ENCODE data around the gene LCAT.

LCAT gene

GRCh38 chr16:67926181-67926750 lies 17.7 kb downstream of the LCAT start:
- peaks cover 0 to 15% (median 3%) of the 10 kb centered on the region in 4 experiments for H3K4me1 ChIP-seq (ENCODE audit: control extremely low read depth in 1 of 4, control insufficient read depth in 4 of 4, insufficient read depth in 4 of 4, low read length in 3 of 4)
- ChIA-PET CTCF (interaction anchor here (0.6 to 21.3 kb wide), 12 partner anchors 8 to 203 kb away, joined by 3 to 359 read pairs (median 4); partner anchors contain the start of genes EDC4 and NRN1L), POLR2A (no interaction called here)
- H3K27me3 ChIP-seq (replicated peaks in 2 of 5; ENCODE audit: control insufficient read depth in 4 of 5, insufficient read depth in 5 of 5, low read length in 4 of 5) = no peaks in the 10 kb centered on the region
- H3K9me3 ChIP-seq (ENCODE audit: control extremely low read depth in 1 of 5, control insufficient read depth in 4 of 5, insufficient read depth in 2 of 5, low read depth in 1 of 5, low read length in 4 of 5) = no peaks in the 10 kb centered on the region
- WGBS (ENCODE audit: insufficient coverage) = 78% methylated on average over 12 of the region's 13 CpGs
- H3K4me3 ChIP-seq (ENCODE audit: control insufficient read depth in 1 of 7, extremely low read depth in 1 of 7, insufficient read depth in 4 of 7, low read depth in 2 of 7, low read length in 6 of 7) = no peak overlapping the region
- H3K36me3 ChIP-seq (ENCODE audit: control insufficient read depth in 4 of 4, insufficient read depth in 4 of 4, low read length in 3 of 4) = peaks cover 0 to 60% (median 38%) of the 10 kb centered on the region in 4 experiments
- DNase-seq = peak in 2 of 3 donors; percentile 18
- H3K27ac ChIP-seq (ENCODE audit: insufficient read depth in 1 of 2, low read depth in 1 of 2, low read length in 2 of 2, poor library complexity in 1 of 2, severe bottlenecking in 2 of 2) = no peak overlapping the region

- ChIA-PET POLR2A (interaction anchor here (0.5 to 0.6 kb wide), 3 partner anchors 13 to 124 kb away, joined by 3 to 4 read pairs (median 3); partner anchors contain the start of genes DDX28 and DUS2), CTCF (interaction anchor here (0.5 to 21.3 kb wide), 9 partner anchors 10 to 254 kb away, joined by 3 to 359 read pairs (median 6); partner anchors contain the start of genes EDC4 and NRN1L)
- no peaks in the 10 kb centered on the region for H3K27me3 ChIP-seq (replicated peaks in 2 of 5; ENCODE audit: control insufficient read depth in 4 of 5, insufficient read depth in 5 of 5, low read length in 4 of 5)
- DNase-seq = no peak
- WGBS (ENCODE audit: insufficient coverage) = 97% methylated on average over 9 of the region's 10 CpGs
- no peak overlapping the region for H3K27ac ChIP-seq (ENCODE audit: insufficient read depth in 1 of 2, low read depth in 1 of 2, low read length in 2 of 2, poor library complexity in 1 of 2, severe bottlenecking in 2 of 2)
- no peak overlapping the region for H3K4me3 ChIP-seq (ENCODE audit: control insufficient read depth in 1 of 7, extremely low read depth in 1 of 7, insufficient read depth in 4 of 7, low read depth in 2 of 7, low read length in 6 of 7)
- peaks cover 0 to 15% (median 3%) of the 10 kb centered on the region in 4 experiments for H3K4me1 ChIP-seq (ENCODE audit: control extremely low read depth in 1 of 4, control insufficient read depth in 4 of 4, insufficient read depth in 4 of 4, low read length in 3 of 4)
- H3K9me3 ChIP-seq (ENCODE audit: control extremely low read depth in 1 of 5, control insufficient read depth in 4 of 5, insufficient read depth in 2 of 5, low read depth in 1 of 5, low read length in 4 of 5) = no peaks in the 10 kb centered on the region
- H3K36me3 ChIP-seq (ENCODE audit: control insufficient read depth in 4 of 4, insufficient read depth in 4 of 4, low read length in 3 of 4) = peaks cover 4 to 48% (median 27%) of the 10 kb centered on the region in 4 experiments
Measured at GRCh38 chr16:67924140-67924906, 19.6 kb downstream of the LCAT start.

GRCh38 chr16:67923414-67924116 lies 20.4 kb downstream of the LCAT start:
- Histone ChIP-seq H3K9me3 (ENCODE audit: control extremely low read depth in 1 of 5, control insufficient read depth in 4 of 5, insufficient read depth in 2 of 5, low read depth in 1 of 5, low read length in 4 of 5) (no peaks in the 10 kb centered on the region), H3K27ac (ENCODE audit: insufficient read depth in 1 of 2, low read depth in 1 of 2, low read length in 2 of 2, poor library complexity in 1 of 2, severe bottlenecking in 2 of 2) (no peak overlapping the region), H3K4me3 (ENCODE audit: control insufficient read depth in 1 of 7, extremely low read depth in 1 of 7, insufficient read depth in 4 of 7, low read depth in 2 of 7, low read length in 6 of 7) (no peak overlapping the region), H3K36me3 (ENCODE audit: control insufficient read depth in 4 of 4, insufficient read depth in 4 of 4, low read length in 3 of 4) (peaks cover 6 to 45% (median 25%) of the 10 kb centered on the region in 4 experiments), H3K4me1 (ENCODE audit: control extremely low read depth in 1 of 4, control insufficient read depth in 4 of 4, insufficient read depth in 4 of 4, low read length in 3 of 4) (peaks cover 0 to 15% (median 3%) of the 10 kb centered on the region in 4 experiments), H3K27me3 (replicated peaks in 2 of 5; ENCODE audit: control insufficient read depth in 4 of 5, insufficient read depth in 5 of 5, low read length in 4 of 5) (no peaks in the 10 kb centered on the region)
- 93% methylated on average over 8 of the region's 10 CpGs for WGBS (ENCODE audit: insufficient coverage)
- CTCF ChIA-PET = interaction anchor here (1.0 to 21.3 kb wide), 7 partner anchors 8 to 107 kb away, joined by 3 to 359 read pairs (median 4); partner anchors contain the start of genes CTRL, EDC4 and NRN1L
- POLR2A ChIA-PET = interaction anchor here (0.5 kb wide), 1 partner anchor 13 kb away, joined by 3 read pairs; no protein-coding TSS in a partner anchor
- DNase-seq = no peak

- Histone ChIP-seq H3K27me3 (replicated peaks in 2 of 5; ENCODE audit: control insufficient read depth in 4 of 5, insufficient read depth in 5 of 5, low read length in 4 of 5) (no peaks in the 10 kb centered on the region), H3K36me3 (ENCODE audit: control insufficient read depth in 4 of 4, insufficient read depth in 4 of 4, low read length in 3 of 4) (peaks cover 0 to 43% (median 25%) of the 10 kb centered on the region in 4 experiments), H3K4me3 (ENCODE audit: control insufficient read depth in 1 of 7, extremely low read depth in 1 of 7, insufficient read depth in 4 of 7, low read depth in 2 of 7, low read length in 6 of 7) (no peak overlapping the region), H3K27ac (ENCODE audit: insufficient read depth in 1 of 2, low read depth in 1 of 2, low read length in 2 of 2, poor library complexity in 1 of 2, severe bottlenecking in 2 of 2) (peak overlapping the region in 1 of 2 experiments; percentile 9), H3K4me1 (ENCODE audit: control extremely low read depth in 1 of 4, control insufficient read depth in 4 of 4, insufficient read depth in 4 of 4, low read length in 3 of 4) (peaks cover 0 to 15% (median 3%) of the 10 kb centered on the region in 4 experiments), H3K9me3 (ENCODE audit: control extremely low read depth in 1 of 5, control insufficient read depth in 4 of 5, insufficient read depth in 2 of 5, low read depth in 1 of 5, low read length in 4 of 5) (no peaks in the 10 kb centered on the region)
- ChIA-PET CTCF (interaction anchor here (1.0 to 21.3 kb wide), 8 partner anchors 9 to 106 kb away, joined by 3 to 359 read pairs (median 4); partner anchors contain the start of genes CTRL, EDC4 and NRN1L), POLR2A (no interaction called here)
- peak in 2 of 3 donors; percentile 18 to 33 for DNase-seq
- 92% methylated on average over 8 of the region's 8 CpGs for WGBS (ENCODE audit: insufficient coverage)
Measured at GRCh38 chr16:67922740-67923139, 21.2 kb downstream of the LCAT start.

GRCh38 chr16:67922221-67922620 lies 21.7 kb downstream of the LCAT start:
- Histone ChIP-seq H3K4me3 (ENCODE audit: control insufficient read depth in 1 of 7, extremely low read depth in 1 of 7, insufficient read depth in 4 of 7, low read depth in 2 of 7, low read length in 6 of 7) (no peak overlapping the region), H3K27ac (ENCODE audit: insufficient read depth in 1 of 2, low read depth in 1 of 2, low read length in 2 of 2, poor library complexity in 1 of 2, severe bottlenecking in 2 of 2) (peak overlapping the region in 1 of 2 experiments; percentile 9), H3K27me3 (replicated peaks in 2 of 5; ENCODE audit: control insufficient read depth in 4 of 5, insufficient read depth in 5 of 5, low read length in 4 of 5) (no peaks in the 10 kb centered on the region), H3K9me3 (ENCODE audit: control extremely low read depth in 1 of 5, control insufficient read depth in 4 of 5, insufficient read depth in 2 of 5, low read depth in 1 of 5, low read length in 4 of 5) (no peaks in the 10 kb centered on the region), H3K4me1 (ENCODE audit: control extremely low read depth in 1 of 4, control insufficient read depth in 4 of 4, insufficient read depth in 4 of 4, low read length in 3 of 4) (peaks cover 0 to 15% (median 3%) of the 10 kb centered on the region in 4 experiments), H3K36me3 (ENCODE audit: control insufficient read depth in 4 of 4, insufficient read depth in 4 of 4, low read length in 3 of 4) (peaks cover 0 to 42% (median 24%) of the 10 kb centered on the region in 4 experiments)
- WGBS (ENCODE audit: insufficient coverage) = 76% methylated on average over 3 of the region's 5 CpGs
- ChIA-PET POLR2A (no interaction called here), CTCF (interaction anchor here (1.0 to 21.3 kb wide), 8 partner anchors 12 to 250 kb away, joined by 3 to 359 read pairs (median 4); partner anchors contain the start of genes EDC4 and NRN1L)
- DNase-seq = no peak

GRCh38 chr16:67919622-67920221 lies 24.2 kb downstream of the LCAT start:
- Histone ChIP-seq H3K36me3 (ENCODE audit: control insufficient read depth in 4 of 4, insufficient read depth in 4 of 4, low read length in 3 of 4) (peaks cover 8 to 51% (median 30%) of the 10 kb centered on the region in 4 experiments), H3K27ac (ENCODE audit: insufficient read depth in 1 of 2, low read depth in 1 of 2, low read length in 2 of 2, poor library complexity in 1 of 2, severe bottlenecking in 2 of 2) (peak overlapping the region in 1 of 2 experiments; percentile 15), H3K27me3 (replicated peaks in 2 of 5; ENCODE audit: control insufficient read depth in 4 of 5, insufficient read depth in 5 of 5, low read length in 4 of 5) (no peaks in the 10 kb centered on the region), H3K4me3 (ENCODE audit: control insufficient read depth in 1 of 7, extremely low read depth in 1 of 7, insufficient read depth in 4 of 7, low read depth in 2 of 7, low read length in 6 of 7) (no peak overlapping the region), H3K4me1 (ENCODE audit: control extremely low read depth in 1 of 4, control insufficient read depth in 4 of 4, insufficient read depth in 4 of 4, low read length in 3 of 4) (peaks cover 0 to 15% (median 3%) of the 10 kb centered on the region in 4 experiments), H3K9me3 (ENCODE audit: control extremely low read depth in 1 of 5, control insufficient read depth in 4 of 5, insufficient read depth in 2 of 5, low read depth in 1 of 5, low read length in 4 of 5) (no peaks in the 10 kb centered on the region)
- POLR2A ChIA-PET = no interaction called here
- 98% methylated on average over 5 of the region's 6 CpGs for WGBS (ENCODE audit: insufficient coverage)
- CTCF ChIA-PET = interaction anchor here (1.1 to 21.3 kb wide), 5 partner anchors 16 to 82 kb away, joined by 3 to 359 read pairs (median 3); partner anchors contain the start of genes EDC4 and NRN1L
- peak in 2 of 3 donors; percentile 36 to 39 for DNase-seq
